HCT116 (cell line): Measurements from ENCODE around the gene MED16. TPM values are rescaled to one million over a fixed set of nuclear protein-coding genes. Genes with fewer than 3 reads are reported as not detected.

Experiments used
- ATAC-seq: fragments of 200-7000 bp; cut with Tn5 transposase; 2 replicates; pipeline ENCODE4 v1.9.1; 2020; ENCODE audit warnings: mild to moderate bottlenecking, moderate library complexity
- BruUV-seq: library from RNA; stranded (reverse); fragments of 400-500 nt; replicated peaks from 2 replicates; lab custom pipeline; 2021; lab: Mats Ljungman, UMichigan
- CTCF ChIA-PET: fragments of 300-600 bp; sonication (Branson Sonifier 250); formaldehyde crosslinking; loops from one replicate; lab custom pipeline; 2021; ENCODE audit warnings: antibody characterized with exemption; lab: Charles Lee
- POLR2A ChIA-PET: fragments of 300-600, 350-600 bp; sonication (Branson Sonifier 250); formaldehyde crosslinking; loops from one replicate; lab custom pipeline; 2021; ENCODE audit warnings: antibody characterized with exemption; lab: Charles Lee
- RAD21 ChIA-PET, 2 experiments: fragments of 300-600 bp; sonication (Branson Sonifier 250); formaldehyde crosslinking; loops; one replicate each; lab custom pipeline; 2023; ENCODE audit warnings: low total read pairs in 2 of 2; ENCODE audit not compliant: uncharacterized antibody in 2 of 2, unreplicated experiment in 2 of 2, low non-redundant PET in 1 of 2; lab: Charles Lee
- DNase-seq: peaks from one replicate; pipeline ENCODE4 v3.0.0-alpha.2; 2010; ENCODE audit warnings: low read depth, low spot score
- H2AFZ ChIP-seq: fragments of 200-600 bp; shearing (Covaris generic), sonication (generic); 2 replicates; pipeline ENCODE4 v1.6.1; 2017; ENCODE audit warnings: low read depth, mixed run types, mixed read lengths, antibody characterized with exemption, low read length; ENCODE audit not compliant: poor library complexity, severe bottlenecking
- H3K27ac ChIP-seq: 2 replicates; pipeline ENCODE4 v1.5.1; 2012; ENCODE audit warnings: low read depth, low read length
- H3K27me3 ChIP-seq: fragments of 200-600 bp; sonication (generic); 2 replicates; pipeline ENCODE4 v1.6.1; 2016; ENCODE audit warnings: mixed run types, low read length, mixed read lengths; ENCODE audit not compliant: insufficient read depth
- H3K36me3 ChIP-seq, 2 experiments: fragments of 200-500 bp in 1 of 2; fragments of 200-600 bp in 1 of 2; sonication (Bioruptor generic) in 1 of 2; sonication (generic) in 1 of 2; 2 replicates each; pipeline versions ENCODE4 v1.5.1 to v1.6.1; 2014 to 2016; ENCODE audit warnings: low read length in 2 of 2, inconsistent platforms in 1 of 2, mixed read lengths in 1 of 2, mixed run types in 1 of 2; ENCODE audit not compliant: insufficient read depth in 2 of 2, control insufficient read depth in 1 of 2
- H3K4me1 ChIP-seq, 2 experiments: fragments of 200-600 bp in 1 of 2; sonication (generic) in 1 of 2; 2 replicates each; pipeline versions ENCODE4 v1.5.1 to v1.6.1; 2012 to 2017; ENCODE audit warnings: low read length in 2 of 2, inconsistent platforms in 1 of 2, mild to moderate bottlenecking in 1 of 2, mixed read lengths in 1 of 2, mixed run types in 1 of 2, moderate library complexity in 1 of 2; ENCODE audit not compliant: insufficient read depth in 2 of 2, control insufficient read depth in 1 of 2
- H3K4me2 ChIP-seq: fragments of 200-600 bp; sonication (generic); 2 replicates; pipeline ENCODE4 v1.6.1; 2017; ENCODE audit warnings: mixed run types, low read length, mixed read lengths
- H3K4me3 ChIP-seq, 2 experiments: fragments of 200-600 bp in 1 of 2; sonication (generic) in 1 of 2; replicated peaks in 1 of 2; 2 replicates each; pipeline ENCODE4 v1.5.1; 2011 to 2016; ENCODE audit warnings: low read length in 2 of 2, control low read depth in 1 of 2, low read depth in 1 of 2, mild to moderate bottlenecking in 1 of 2, mixed read lengths in 1 of 2, mixed run types in 1 of 2
- H3K79me2 ChIP-seq: fragments of 200-600 bp; sonication (generic); 2 replicates; pipeline ENCODE4 v1.6.1; 2017; ENCODE audit warnings: mild to moderate bottlenecking, mixed run types, low read length, moderate library complexity, mixed read lengths; ENCODE audit not compliant: insufficient read depth
- H3K9ac ChIP-seq: fragments of 200-600 bp; sonication (generic); 2 replicates; pipeline ENCODE4 v1.6.1; 2016; ENCODE audit warnings: low read length, mixed read lengths
- H3K9me2 ChIP-seq: fragments of 200-600 bp; sonication (generic), shearing (Covaris generic); 2 replicates; pipeline ENCODE4 v1.6.1; 2017; ENCODE audit warnings: mixed run types, mild to moderate bottlenecking, moderate library complexity; ENCODE audit not compliant: insufficient read depth
- H3K9me3 ChIP-seq, 2 experiments: fragments of 200-500 bp in 1 of 2; fragments of 200-600 bp in 1 of 2; sonication (Bioruptor generic) in 1 of 2; sonication (generic) in 1 of 2; 2 replicates each; pipeline ENCODE4 v1.6.1; 2014 to 2017; ENCODE audit warnings: low read length in 2 of 2, mixed read lengths in 2 of 2, inconsistent platforms in 1 of 2, low read depth in 1 of 2, mild to moderate bottlenecking in 1 of 2, mixed run types in 1 of 2, moderate library complexity in 1 of 2; ENCODE audit not compliant: control insufficient read depth in 1 of 2, insufficient read depth in 1 of 2
- H4K20me1 ChIP-seq: fragments of 200-600 bp; sonication (generic), shearing (Covaris generic); 2 replicates; pipeline ENCODE4 v1.6.1; 2017; ENCODE audit warnings: mixed run types, mild to moderate bottlenecking, moderate library complexity; ENCODE audit not compliant: insufficient read depth
- CEBPB ChIP-seq: IDR thresholded peaks from 2 replicates; pipeline ENCODE4 v1.6.1; 2012; ENCODE audit warnings: low read depth
- CTCF ChIP-seq, 3 experiments: fragments of 200-600 bp in 1 of 3; sonication (generic) in 1 of 3; IDR thresholded peaks in 2 of 3; conservative IDR thresholded peaks in 1 of 3; 2 replicates each; pipeline ENCODE4 v1.5.1; 2012 to 2017; ENCODE audit warnings: low read depth in 2 of 3, low read length in 2 of 3, antibody characterized with exemption in 1 of 3, borderline replicate concordance in 1 of 3, control low read depth in 1 of 3, mild to moderate bottlenecking in 1 of 3, mixed read lengths in 1 of 3, mixed run types in 1 of 3, moderate library complexity in 1 of 3; ENCODE audit not compliant: insufficient read depth in 1 of 3
- FOSL1 ChIP-seq: IDR thresholded peaks from 2 replicates; pipeline ENCODE4 v1.6.1; 2012; ENCODE audit warnings: low read depth
- JUND ChIP-seq: IDR thresholded peaks from 2 replicates; pipeline ENCODE4 v1.6.1; 2012
- RAD21 ChIP-seq: IDR thresholded peaks from 2 replicates; pipeline ENCODE4 v1.6.1; 2012; ENCODE audit warnings: low read depth, mild to moderate bottlenecking
- SIN3A ChIP-seq: IDR thresholded peaks from 2 replicates; pipeline ENCODE4 v1.6.1; 2012; ENCODE audit warnings: low read depth
- SRF ChIP-seq: IDR thresholded peaks from 2 replicates; pipeline ENCODE4 v1.6.1; 2012; ENCODE audit warnings: low read depth
- TCF7L2 ChIP-seq: IDR thresholded peaks from 2 replicates; pipeline ENCODE4 v1.7.0; 2011; ENCODE audit warnings: borderline replicate concordance, inconsistent platforms; ENCODE audit not compliant: insufficient read depth, insufficient read length; ENCODE audit errors: extremely low read depth
- ZBTB33 ChIP-seq: IDR thresholded peaks from 2 replicates; pipeline ENCODE4 v1.6.1; 2011; ENCODE audit warnings: mild to moderate bottlenecking, low read length, moderate library complexity; ENCODE audit not compliant: insufficient replicate concordance; ENCODE audit errors: extremely low read depth
- ZNF274 ChIP-seq: fragments of 200-500 bp; sonication (Bioruptor generic); IDR thresholded peaks from 2 replicates; pipeline ENCODE4 v1.6.1; 2014; ENCODE audit warnings: mild to moderate bottlenecking, low read depth, low read length, inconsistent platforms
- intact Hi-C: fragments of 100-400 bp; cut with micrococcal nuclease; formaldehyde crosslinking; loops from 2 replicates; pipeline ENCODE4 v1.10.0; 2022
- total RNA-seq: library from RNA; stranded (reverse); gene quantifications from one replicate; pipeline ENCODE4 v1.2.1, GENCODE V29; 2021; ENCODE audit not compliant: unreplicated experiment

The MED16 gene
- total RNA-seq, 1 experiment from 2014 or later: 73.6 TPM

GRCh38 chr19:855142-855541 is 37.8 kb downstream of the MED16 start:
- RAD21 ChIA-PET: no interaction called here
- no peak for TF ChIP-seq TCF7L2
- no peak for TF ChIP-seq ZBTB33
- TF ChIP-seq SIN3A: no peak
- TF ChIP-seq CEBPB: no peak
- TF ChIP-seq FOSL1: no peak
- TF ChIP-seq RAD21: no peak
- no peak for TF ChIP-seq CTCF (IDR thresholded peaks at IDR 0.05 in 2 of 3, conservative IDR thresholded peaks at IDR 0.05 in 1 of 3; ENCODE audit: borderline replicate concordance in 1 of 3, insufficient read depth in 1 of 3, low read depth in 2 of 3, low read length in 2 of 3)
- TF ChIP-seq ZNF274: no peak
- no peak for TF ChIP-seq JUND
- no peak for TF ChIP-seq SRF
- TF ChIP-seq, all 23 proteins: peak for 0
- ATAC-seq: no peak
- Histone ChIP-seq H2AFZ (no peak overlapping the region), H3K27ac (no peak overlapping the region), H3K27me3 (no peaks in the 10 kb centered on the region), H3K4me3 (no peak overlapping the region), H3K79me2 (no peaks in the 10 kb centered on the region), H3K36me3 (no peaks in the 10 kb centered on the region), H3K4me2 (no peak overlapping the region), H3K9me2 (no peaks in the 10 kb centered on the region), H3K9me3 (no peaks in the 10 kb centered on the region), H3K4me1 (peaks cover 18 to 25% of the 10 kb centered on the region in 2 experiments), H3K9ac (no peak overlapping the region), H4K20me1 (no peaks in the 10 kb centered on the region)
- CTCF ChIA-PET: interaction anchor here (0.6 kb wide), 1 partner anchor 25 kb away, joined by 3 read pairs; no protein-coding TSS in a partner anchor
- no TSS peak for BruUV-seq
- no peak for DNase-seq
- POLR2A ChIA-PET: no interaction called here
- intact Hi-C loops: no loop called here
